Measurements from ENCODE around the gene AP5M1.
"Not testable (repeated sequence)": the region's sequence is repeated elsewhere in the genome, so short reads cannot be mapped to it uniquely, and the experiment has no call there.

AP5M1 gene

DNA sequence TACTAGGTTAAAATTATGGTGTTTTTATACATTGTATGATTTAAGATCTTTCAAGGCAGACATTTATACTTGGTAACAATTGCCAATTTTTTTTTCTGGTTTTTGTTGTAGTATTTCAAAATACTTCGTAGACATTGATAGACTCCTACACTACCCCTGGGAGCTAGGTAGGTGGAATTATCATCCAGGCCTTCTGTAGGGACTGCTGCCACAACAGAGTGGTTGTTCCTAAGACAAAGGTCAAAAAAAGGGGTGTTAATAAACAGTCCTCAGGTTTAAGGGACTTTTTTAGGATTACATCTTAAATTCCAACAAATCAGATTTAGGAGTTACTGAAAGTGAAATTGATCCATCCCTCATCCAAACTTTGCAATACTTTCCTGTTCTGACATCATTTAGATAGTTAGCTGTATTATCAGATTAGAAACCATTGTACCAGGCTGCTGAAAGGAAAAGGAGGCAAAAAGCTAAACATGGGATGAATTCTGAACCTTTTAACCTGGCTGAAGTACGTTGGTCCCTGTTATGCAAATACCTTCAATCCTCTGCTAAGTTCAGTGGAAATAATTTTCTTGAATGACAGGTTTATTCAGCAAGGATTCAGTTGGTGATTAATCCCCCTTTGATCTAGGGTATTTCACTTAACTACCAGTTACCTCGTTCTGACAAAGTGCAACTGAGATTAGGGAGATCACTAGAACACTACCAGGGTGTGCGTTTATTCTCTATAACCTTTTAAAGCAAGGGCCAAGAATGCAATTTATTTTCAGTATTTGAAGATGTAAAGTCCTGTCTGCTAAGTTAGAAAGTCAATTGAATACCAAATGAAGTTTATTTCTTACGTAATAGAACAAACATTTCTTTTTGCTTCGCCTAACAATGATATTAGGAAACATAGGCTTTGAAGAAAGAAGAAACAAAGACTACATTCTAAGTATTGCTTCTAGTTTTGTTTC, 23.2 kb downstream of the AP5M1 start:
- no peak for DNase-seq (ENCODE audit: low spot score)

GRCh38 chr14:57293866-57294837, 25.4 kb downstream of the AP5M1 start:
- peak; percentile 48 for DNase-seq (ENCODE audit: low spot score)

DNA sequence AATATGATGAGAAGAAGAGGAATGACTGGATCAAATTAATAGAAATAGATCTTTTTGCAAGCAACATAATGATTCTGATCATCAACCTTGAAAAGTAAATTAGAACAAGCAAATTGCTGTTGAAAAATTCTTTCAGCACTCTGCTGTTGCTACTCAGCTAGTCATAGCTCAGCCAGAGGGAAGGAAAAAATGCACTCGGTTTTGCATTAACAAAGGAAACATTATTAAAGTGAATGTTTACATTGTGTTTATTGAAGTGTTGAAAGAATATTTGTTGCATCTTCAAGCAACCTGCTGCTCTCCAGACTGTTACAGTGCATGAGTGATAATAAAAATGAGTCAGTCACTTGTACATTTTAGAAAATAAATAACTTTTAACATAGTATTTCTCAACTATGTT, 26.5 kb downstream of the AP5M1 start:
- DNase-seq (ENCODE audit: low spot score) = no peak

GRCh38 chr14:57297852-57298251, 29.1 kb downstream of the AP5M1 start:
- no peak for DNase-seq (ENCODE audit: low spot score)

GRCh38 chr14:57299511-57299910, 30.7 kb downstream of the AP5M1 start:
- DNase-seq (ENCODE audit: low spot score) = no peak

GRCh38 chr14:57302883-57303282, 34.1 kb downstream of the AP5M1 start:
- DNase-seq (ENCODE audit: low spot score) = peak; percentile 2

DNA sequence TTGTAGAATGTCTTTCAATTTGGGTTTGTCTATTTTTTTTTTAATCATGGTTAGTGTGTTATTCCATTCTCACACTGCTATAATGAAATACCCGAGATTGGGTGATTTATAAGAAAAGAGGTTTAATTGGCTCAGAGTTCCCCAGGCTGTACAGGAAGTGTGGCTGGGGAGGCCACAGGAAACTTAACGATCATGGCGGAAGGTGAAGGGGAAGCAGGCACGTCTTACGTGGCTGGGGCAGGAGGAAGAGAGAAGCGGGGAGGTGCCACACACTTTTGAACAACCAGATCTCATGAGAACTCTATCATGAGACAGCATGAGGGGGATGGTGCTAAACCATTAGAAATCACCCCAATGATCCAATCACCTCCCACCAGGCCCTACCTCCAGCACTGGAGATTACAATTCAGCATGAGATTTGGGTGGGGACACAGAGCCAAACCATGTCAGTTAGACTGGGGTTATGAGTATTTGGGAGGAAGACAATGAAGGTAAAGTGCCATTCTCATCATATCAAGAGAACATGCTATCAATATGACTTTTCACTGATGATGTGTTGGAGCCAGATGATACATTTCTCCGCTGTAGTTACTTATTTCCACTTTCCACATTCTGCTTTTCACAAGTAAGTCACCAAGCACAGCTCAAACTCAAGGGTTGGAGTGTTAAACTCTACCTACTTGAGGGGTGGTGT, 45.8 kb downstream of the AP5M1 start:
- no peak for DNase-seq (ENCODE audit: low spot score)

- peak; percentile 79 for DNase-seq (ENCODE audit: low spot score)
Measured at GRCh38 chr14:57317248-57317833, 48.6 kb downstream of the AP5M1 start.

DNA sequence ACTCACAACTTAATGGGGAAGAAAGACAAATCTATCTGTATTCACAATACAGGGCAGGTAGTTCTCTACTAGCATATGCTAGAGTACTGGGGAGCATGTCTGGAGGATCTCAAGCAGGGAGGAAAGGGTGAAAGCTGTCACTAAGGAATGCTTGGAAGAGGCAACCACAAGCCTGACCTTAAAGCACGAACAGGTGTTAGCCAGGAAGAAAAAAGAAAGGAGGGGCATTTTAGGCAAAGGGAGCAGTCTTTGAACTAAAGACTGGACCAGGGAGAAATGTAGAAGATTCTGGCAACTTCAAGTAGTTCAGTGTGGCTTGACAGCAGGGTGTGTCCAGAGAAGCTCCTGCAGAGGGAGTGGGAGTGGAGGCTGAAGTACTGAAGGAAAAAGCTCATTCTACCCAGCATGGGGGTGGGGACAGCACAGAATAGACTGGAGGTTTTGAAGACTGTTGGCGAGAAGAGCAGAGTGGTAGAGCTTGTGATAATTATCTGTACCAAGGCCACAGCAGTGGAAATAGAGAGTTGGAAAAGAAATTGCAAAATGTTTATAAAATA, 50.9 kb downstream of the AP5M1 start:
- DNase-seq (ENCODE audit: low spot score) = no peak

GRCh38 chr14:57323721-57324120, 55.0 kb downstream of the AP5M1 start:
- DNase-seq (ENCODE audit: low spot score) = no peak

DNA sequence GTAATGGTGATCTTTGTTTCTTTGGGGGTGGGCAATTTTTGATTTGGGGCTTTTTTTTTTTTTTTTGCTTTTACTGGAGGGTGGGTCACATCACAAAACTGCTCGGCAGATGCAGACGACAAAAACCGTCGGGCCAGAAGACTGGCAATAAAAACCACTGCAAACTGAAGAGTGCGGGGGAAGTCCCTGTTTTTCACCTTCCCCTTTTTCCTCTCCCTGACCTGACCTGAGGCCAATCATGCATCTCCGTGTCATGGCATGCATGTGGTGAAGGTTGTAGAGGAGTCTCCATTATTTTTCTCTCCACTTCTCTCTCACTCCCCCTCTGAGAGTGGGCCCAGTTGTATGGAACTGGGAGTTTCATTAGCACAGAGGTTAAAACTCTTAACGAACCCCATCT, 57.5 kb downstream of the AP5M1 start:
- DNase-seq (ENCODE audit: low spot score) = no peak

GRCh38 chr14:57329833-57330232, 61.1 kb downstream of the AP5M1 start:
- DNase-seq (ENCODE audit: low spot score) = no peak

DNA sequence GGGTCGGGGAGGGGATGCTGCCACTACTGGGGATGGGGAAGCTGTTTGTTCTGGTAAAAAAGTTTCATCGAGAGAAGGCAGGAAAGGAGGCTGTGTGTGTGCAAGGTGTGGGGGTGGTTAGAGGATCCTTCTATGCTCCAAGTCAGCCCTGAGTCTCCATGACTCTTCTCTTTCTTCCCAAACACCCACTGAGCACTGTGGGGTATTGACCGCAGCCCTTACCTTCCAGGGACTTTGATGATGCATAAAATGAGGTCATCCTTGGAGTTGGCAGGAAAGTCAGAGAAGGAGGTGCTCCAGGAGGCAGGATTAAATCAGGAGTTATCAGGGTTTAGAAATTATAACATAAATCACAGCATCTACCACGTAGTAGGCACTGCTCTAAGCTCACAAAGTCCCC, 63.7 kb downstream of the AP5M1 start:
- not testable (repeated sequence) for DNase-seq (ENCODE audit: low spot score)

GRCh38 chr14:57333726-57334125, 65.0 kb downstream of the AP5M1 start:
- not testable (repeated sequence) for DNase-seq (ENCODE audit: low spot score)

DNA sequence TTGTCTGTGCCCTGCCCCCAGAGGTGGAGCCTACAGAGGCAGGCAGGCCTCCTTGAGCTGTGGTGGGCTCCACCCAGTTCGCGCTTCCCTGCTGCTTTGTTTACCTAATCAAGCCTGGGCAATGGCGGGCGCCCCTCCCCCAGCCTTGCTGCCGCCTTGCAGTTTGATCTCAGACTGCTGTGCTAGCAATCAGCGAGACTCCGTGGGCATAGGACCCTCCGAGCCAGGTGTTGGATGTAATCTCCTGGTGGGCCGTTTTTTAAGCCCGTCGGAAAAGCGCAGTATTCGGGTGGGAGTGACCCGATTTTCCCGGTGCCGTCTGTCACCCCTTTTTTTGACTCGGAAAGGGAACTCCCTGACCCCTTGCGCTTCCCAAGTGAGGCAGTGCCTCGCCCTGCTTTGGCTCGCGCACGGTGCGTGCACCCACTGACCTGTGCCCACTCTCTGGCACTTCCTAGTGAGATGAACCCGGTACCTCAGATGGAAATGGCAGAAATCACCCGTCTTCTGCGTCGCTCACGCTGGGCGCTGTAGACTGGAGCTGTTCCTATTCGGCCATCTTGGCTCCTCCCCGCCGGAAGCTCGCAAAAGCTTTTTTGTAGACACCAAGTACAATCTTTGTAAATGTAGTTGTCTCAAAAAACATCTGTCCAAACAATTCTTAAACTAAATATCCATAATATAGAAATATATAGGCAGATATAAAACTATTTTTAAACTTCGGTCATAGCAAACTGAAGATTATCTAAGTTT, 75.0 kb downstream of the AP5M1 start:
- DNase-seq (ENCODE audit: low spot score) = not testable (repeated sequence)

- no peak for DNase-seq (ENCODE audit: low spot score)
Measured at GRCh38 chr14:57345106-57345505, 76.3 kb downstream of the AP5M1 start.

- no peak for DNase-seq (ENCODE audit: low spot score)
Measured at GRCh38 chr14:57346741-57347140, 78.0 kb downstream of the AP5M1 start.
